Activated T-helper 1 cell treated with anti-CD3 and anti-CD28 coated beads, Interleukin-12 subunit alpha, Interleukin-12 subunit beta, Interleukin-2, Interleukin-4 antibody, amounts not matched to agents 30 ng/mL and 10 ng/mL and 1 ng/mL, durations not matched to agents 14 hours and 24 hours and 36 hours (primary cell): Measurements from ENCODE around the gene RFXANK. TPM values are rescaled to one million over a fixed set of nuclear protein-coding genes. Genes with fewer than 3 reads are reported as not detected.
A peak's percentile ranks its signal among the peaks of the same experiment; 100 is the strongest.
"Not testable (repeated sequence)": the region's sequence is repeated elsewhere in the genome, so short reads cannot be mapped to it uniquely, and the experiment has no call there.

Experiments
- DNase-seq: peaks from one replicate; pipeline ENCODE4 v3.0.0; 2021; ENCODE audit warnings: low spot score
- H3K27ac Mint-ChIP-seq: one replicate; pipeline ENCODE4 v1.8.0; 2021; ENCODE audit warnings: mild to moderate bottlenecking, mixed read lengths
- H3K27me3 Mint-ChIP-seq: one replicate; pipeline ENCODE4 v1.8.0; 2022; ENCODE audit warnings: mild to moderate bottlenecking, moderate library complexity, mixed read lengths; ENCODE audit not compliant: insufficient read depth
- H3K36me3 Mint-ChIP-seq: one replicate; pipeline ENCODE4 v1.8.0; 2021; ENCODE audit warnings: low read depth, mixed read lengths
- H3K4me1 Mint-ChIP-seq: one replicate; pipeline ENCODE4 v1.8.0; 2021; ENCODE audit warnings: low read depth, mixed read lengths
- H3K4me3 Mint-ChIP-seq: one replicate; pipeline ENCODE4 v1.8.0; 2021; ENCODE audit warnings: mild to moderate bottlenecking, moderate library complexity, mixed read lengths
- H3K9me3 Mint-ChIP-seq: one replicate; pipeline ENCODE4 v1.8.0; 2021; ENCODE audit warnings: mixed read lengths
- intact Hi-C: fragments of 100-400 bp; cut with micrococcal nuclease; formaldehyde crosslinking; loops from one replicate; pipeline ENCODE4 v1.15.1; 2024
- total RNA-seq: library from RNA; stranded (reverse); gene quantifications from 2 replicates; pipeline ENCODE4 v1.2.3, GENCODE V29; 2022

The RFXANK gene, protein sequence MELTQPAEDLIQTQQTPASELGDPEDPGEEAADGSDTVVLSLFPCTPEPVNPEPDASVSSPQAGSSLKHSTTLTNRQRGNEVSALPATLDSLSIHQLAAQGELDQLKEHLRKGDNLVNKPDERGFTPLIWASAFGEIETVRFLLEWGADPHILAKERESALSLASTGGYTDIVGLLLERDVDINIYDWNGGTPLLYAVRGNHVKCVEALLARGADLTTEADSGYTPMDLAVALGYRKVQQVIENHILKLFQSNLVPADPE
- 101 and 103 TPM in 2 replicates for total RNA-seq

DNA sequence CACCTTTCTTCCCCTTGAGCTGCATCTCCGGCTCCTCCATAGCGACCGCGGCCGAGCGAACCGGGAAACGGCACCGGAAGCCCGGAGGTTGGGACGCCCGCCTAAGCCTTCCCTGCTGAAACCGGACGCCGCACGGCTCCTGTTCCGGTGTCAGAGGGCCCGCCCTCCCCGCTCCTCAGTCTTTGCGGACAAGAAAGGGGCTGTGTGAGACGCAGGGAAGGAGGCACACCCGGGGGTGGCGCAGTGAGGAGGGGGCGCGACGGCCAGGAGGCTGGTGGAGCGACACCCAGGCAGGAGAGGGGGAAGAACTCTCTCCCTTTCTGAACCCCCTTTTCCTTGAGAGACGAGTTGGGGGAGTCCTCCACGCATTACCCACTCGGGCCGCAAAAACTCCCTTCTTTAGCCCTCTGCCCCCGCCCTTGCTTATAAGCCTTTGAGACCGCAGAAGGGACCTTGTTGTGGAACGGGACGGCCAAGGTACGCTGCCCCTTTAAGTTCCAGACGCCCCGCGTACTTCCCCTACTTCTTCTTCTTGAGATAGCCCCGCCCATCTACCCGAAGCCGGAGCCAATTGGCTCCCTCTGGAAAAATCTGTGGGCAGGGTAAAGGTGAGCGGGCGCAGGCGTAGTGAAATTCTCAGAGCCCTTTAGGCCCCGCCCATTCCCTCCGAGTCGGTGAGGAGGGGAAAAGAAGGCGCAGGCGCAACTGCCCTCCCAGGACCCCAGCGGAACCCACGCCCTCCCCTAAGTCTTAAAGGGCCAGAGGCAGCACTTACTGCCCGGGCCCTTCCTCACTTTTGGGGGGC lies at the start of gene RFXANK, which contains the start of gene BORCS8:
TSS of gene RFXANK (plus strand) at position 181 of the 805 bp plus-strand sequence. CDS start 1,689 bp downstream, outside the sequence.
TSS of gene BORCS8 (minus strand) at position 75 of the 805 bp plus-strand sequence. CDS start at position 40, 35 bp downstream.
- Mint-ChIP-seq H3K27me3 (no peaks in the 10 kb centered on the region), H3K9me3 (no peaks in the 10 kb centered on the region), H3K4me1 (peaks cover 20% of the 10 kb centered on the region), H3K27ac (peak within 1 kb of the TSS; percentile 99), H3K4me3 (peak within 1 kb of the TSS; percentile 96), H3K36me3 (peaks cover 7% of the 10 kb centered on the region)
- intact Hi-C loops = loop anchor here (1.0 to 5.0 kb wide), 14 partner anchors 11 to 670 kb away; partner anchors contain the start of genes ARMC6, COPE, DDX49 and ELL
- peak; percentile 99 for DNase-seq

DNA sequence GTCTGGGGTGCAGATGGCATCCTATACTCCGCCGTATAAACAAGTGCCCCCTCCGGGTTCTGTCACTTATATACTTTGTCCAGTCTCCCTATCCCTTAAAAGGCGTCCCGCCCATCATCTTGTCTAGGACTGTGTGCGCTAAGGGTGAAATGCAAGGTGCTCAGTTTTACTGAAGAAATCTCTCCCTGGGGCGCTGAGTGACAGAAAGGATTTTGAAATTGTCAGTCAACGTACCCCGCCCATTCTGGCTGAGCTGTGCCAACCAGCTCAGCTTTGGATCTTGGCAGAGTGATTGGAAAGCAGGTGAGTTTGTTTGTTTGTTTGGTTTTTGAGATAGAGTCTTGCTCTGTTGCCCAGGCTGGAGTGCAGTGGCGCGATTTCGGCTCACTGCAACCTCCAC lies 49.7 kb upstream of the RFXANK start:
- Mint-ChIP-seq H3K27ac (no peak overlapping the region), H3K9me3 (no peaks in the 10 kb centered on the region), H3K36me3 (no peaks in the 10 kb centered on the region), H3K4me1 (peaks cover 16% of the 10 kb centered on the region), H3K4me3 (no peak overlapping the region), H3K27me3 (peaks cover 3% of the 10 kb centered on the region)
- DNase-seq = no peak
- intact Hi-C loops = no loop called here

DNA sequence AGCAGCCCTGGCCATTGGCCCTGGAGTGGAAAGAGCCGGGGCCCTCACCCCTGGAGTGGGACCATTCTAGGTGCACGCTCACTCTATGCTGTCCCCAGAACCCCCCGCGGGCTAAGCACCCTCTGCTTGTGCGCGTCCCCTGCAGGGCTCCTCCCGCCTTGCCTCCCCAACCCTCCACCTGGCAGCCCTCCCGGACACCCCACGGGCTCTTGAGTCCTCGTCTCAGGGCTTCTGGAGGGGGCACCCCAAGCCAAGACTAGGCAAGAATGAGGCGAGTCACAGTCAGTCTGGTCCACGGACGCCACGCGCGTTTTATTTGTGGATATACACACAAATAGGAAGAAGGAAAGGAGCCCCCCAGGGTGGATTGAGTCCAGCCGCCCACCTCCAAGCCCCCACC lies 46.8 kb upstream of the RFXANK start:
- DNase-seq = no peak
- H3K9me3 Mint-ChIP-seq = no peaks in the 10 kb centered on the region
- H3K27ac Mint-ChIP-seq = no peak overlapping the region
- no peak overlapping the region for H3K4me3 Mint-ChIP-seq
- no peaks in the 10 kb centered on the region for H3K4me1 Mint-ChIP-seq
- intact Hi-C loops = no loop called here
- H3K27me3 Mint-ChIP-seq = peaks cover 3% of the 10 kb centered on the region
- no peaks in the 10 kb centered on the region for H3K36me3 Mint-ChIP-seq

DNA sequence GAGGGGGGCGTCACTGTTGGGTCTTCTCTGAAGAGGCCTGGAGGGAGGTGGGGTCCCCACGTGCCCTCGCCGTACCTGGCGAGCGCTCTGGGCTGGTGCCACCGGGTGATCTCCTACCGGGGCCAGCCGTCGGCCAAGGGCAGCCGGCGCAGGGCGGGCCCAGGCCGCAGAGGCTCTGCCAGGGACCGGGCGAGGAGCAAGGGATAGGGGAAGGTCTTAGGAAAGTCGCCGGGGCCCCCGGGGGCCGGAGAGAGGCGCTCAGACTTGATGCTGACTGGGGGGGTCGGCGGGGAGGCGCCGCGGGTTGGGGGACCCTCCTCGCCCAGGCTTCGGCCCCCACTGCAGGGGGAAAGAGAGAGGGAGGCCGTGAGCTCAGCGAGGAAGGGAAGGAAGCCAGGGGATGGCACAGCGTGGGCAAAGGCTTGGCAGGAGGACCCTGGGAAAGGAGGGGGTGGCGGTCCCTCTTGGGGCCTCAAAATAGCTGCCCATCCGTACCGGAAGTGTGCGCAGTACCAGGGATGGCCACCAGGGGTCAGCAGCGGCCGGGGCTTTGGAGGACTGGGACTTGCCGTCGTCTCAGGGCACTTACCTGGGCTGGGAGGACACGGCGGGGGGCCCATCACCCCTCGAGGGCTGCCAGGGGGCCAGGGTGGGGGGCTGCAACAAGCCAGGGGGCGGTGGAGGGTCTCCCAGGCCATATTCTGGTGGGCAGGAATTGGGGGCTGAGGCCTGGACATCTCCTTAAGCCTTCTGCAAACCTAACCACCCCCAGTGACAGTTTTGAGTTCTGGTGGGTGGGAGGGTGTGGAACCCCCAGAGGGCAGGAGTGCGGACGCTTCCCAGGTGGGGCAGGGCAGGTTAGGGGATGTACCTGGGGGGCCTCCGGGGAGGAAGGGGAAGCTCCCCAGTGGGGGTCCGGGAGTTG lies 46.1 kb upstream of the RFXANK start:
- DNase-seq = peak; percentile 80
- Mint-ChIP-seq H3K9me3 (no peaks in the 10 kb centered on the region), H3K4me1 (no peaks in the 10 kb centered on the region), H3K27me3 (no peaks in the 10 kb centered on the region), H3K27ac (no peak overlapping the region), H3K36me3 (no peaks in the 10 kb centered on the region), H3K4me3 (no peak overlapping the region)
- intact Hi-C loops = loop anchor here (1.0 kb wide), 4 partner anchors 8 to 344 kb away; partner anchors contain the start of gene TMEM161A

DNA sequence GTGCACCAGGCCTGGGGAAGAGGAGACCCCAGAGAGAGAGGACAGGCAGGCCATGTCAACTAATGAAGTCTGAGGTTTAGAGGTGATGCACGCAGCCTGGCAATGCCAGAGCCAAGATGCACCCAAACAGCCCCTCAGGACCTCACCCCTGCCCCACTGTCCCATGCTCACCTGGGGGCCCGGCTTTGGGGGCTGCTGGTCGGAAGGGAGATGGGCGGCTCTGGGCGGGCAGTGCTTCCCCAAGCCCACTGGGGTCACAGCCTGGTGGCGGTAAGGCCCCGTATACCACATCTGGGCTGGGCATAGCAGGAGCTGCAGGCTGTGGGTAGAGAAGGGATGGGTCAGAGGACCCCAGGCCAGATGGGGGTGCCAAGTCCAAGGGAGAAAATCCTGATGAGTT lies 45.2 kb upstream of the RFXANK start:
- Mint-ChIP-seq H3K9me3 (no peaks in the 10 kb centered on the region), H3K4me3 (no peak overlapping the region), H3K4me1 (no peaks in the 10 kb centered on the region), H3K27me3 (no peaks in the 10 kb centered on the region), H3K27ac (no peak overlapping the region), H3K36me3 (no peaks in the 10 kb centered on the region)
- intact Hi-C loops = loop anchor here (1.0 kb wide), 4 partner anchors 9 to 343 kb away; partner anchors contain the start of gene TMEM161A
- DNase-seq = no peak

DNA sequence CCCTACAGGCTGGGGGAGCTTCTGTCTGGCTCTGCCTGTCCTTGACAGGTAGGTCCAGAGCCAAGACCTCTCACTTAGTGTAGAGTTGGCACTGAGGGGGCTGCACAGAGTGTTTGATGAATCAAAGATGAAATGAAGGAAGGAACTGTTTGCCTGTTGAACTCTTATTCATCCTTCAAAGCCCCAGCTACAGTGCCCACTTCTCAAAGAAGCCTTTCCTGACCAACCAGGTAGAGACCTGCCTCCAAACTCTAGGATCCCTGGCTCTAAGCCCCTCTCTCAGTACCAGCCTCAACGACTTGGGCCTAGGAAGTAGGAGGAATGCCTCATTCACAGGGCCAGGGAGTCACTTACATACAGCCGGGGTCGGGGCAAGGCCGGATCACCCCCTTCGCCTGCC lies 44.7 kb upstream of the RFXANK start:
- no peaks in the 10 kb centered on the region for H3K4me1 Mint-ChIP-seq
- DNase-seq = no peak
- H3K9me3 Mint-ChIP-seq = no peaks in the 10 kb centered on the region
- H3K27ac Mint-ChIP-seq = no peak overlapping the region
- intact Hi-C loops = no loop called here
- no peaks in the 10 kb centered on the region for H3K27me3 Mint-ChIP-seq
- no peaks in the 10 kb centered on the region for H3K36me3 Mint-ChIP-seq
- no peak overlapping the region for H3K4me3 Mint-ChIP-seq

DNA sequence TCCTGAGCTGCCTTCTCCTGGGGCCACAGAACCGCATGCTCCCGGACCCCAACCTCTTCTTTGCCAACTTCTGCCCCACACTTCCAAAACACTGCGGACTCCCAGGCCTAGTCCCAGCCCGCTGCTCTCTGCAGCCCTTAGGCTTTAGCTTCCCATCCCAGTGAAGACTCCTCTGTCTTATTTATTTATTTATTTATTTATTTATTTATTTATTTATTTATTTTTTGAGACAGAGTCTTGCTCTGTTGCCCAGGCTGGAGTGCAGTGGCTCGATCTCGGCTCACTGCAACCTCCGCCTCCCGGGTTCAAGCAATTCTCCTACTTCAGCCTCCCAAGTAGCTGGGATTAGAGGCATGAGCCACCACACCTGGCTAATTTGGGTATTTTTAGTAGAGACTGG lies 43.6 kb upstream of the RFXANK start:
- H3K4me1 Mint-ChIP-seq, H3K9me3 Mint-ChIP-seq, H3K4me3 Mint-ChIP-seq, DNase-seq, intact Hi-C loops, H3K27ac Mint-ChIP-seq, H3K36me3 Mint-ChIP-seq, H3K27me3 Mint-ChIP-seq: not testable (repeated sequence)

DNA sequence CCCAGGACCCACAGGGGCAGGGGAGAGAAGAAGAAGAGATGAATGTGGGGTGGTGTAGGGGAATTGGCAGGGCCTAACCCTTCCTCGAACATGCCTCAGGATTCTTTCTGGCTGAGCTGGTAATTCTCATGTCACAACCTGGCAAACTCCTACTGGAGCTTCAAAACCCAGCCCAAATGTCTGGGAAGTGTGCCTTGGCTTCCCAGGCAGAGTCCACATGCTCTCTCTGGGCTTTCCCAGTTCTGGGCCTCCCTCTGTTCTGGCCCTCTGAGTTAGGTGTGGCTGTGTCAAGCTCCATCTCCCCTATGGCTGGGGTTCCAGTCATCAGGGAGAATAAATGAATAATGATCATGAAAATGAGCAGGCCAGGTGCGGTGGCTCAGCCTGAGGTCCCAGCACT lies 42.6 kb upstream of the RFXANK start:
- no peaks in the 10 kb centered on the region for H3K27me3 Mint-ChIP-seq
- H3K36me3 Mint-ChIP-seq = no peaks in the 10 kb centered on the region
- no peaks in the 10 kb centered on the region for H3K4me1 Mint-ChIP-seq
- no peak for DNase-seq
- no peaks in the 10 kb centered on the region for H3K9me3 Mint-ChIP-seq
- no peak overlapping the region for H3K27ac Mint-ChIP-seq
- H3K4me3 Mint-ChIP-seq = no peak overlapping the region
- intact Hi-C loops = no loop called here

DNA sequence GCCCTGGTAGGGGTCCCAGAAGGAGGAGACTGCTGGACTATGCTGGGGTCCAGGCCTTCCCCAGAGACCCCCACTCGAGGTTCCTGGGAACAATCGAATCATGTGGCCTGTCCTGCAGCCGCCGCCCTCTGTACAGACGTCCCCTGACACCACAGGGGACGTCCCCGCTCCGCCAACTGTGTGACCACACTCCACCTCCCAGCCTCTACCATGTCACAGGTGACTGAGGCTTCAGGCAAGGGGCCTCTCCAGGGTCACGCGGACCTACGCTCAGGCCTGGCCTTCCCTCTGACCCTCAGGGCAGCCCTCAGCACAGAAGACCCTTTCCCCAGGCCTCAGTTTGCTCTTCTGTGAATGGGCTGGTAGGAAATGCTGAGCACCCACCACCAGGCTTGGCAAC lies 40.6 kb upstream of the RFXANK start:
- Mint-ChIP-seq H3K4me1 (no peaks in the 10 kb centered on the region), H3K9me3 (no peaks in the 10 kb centered on the region), H3K4me3 (no peak overlapping the region), H3K27me3 (no peaks in the 10 kb centered on the region), H3K27ac (no peak overlapping the region), H3K36me3 (peaks cover 4% of the 10 kb centered on the region)
- DNase-seq = no peak
- intact Hi-C loops = no loop called here

DNA sequence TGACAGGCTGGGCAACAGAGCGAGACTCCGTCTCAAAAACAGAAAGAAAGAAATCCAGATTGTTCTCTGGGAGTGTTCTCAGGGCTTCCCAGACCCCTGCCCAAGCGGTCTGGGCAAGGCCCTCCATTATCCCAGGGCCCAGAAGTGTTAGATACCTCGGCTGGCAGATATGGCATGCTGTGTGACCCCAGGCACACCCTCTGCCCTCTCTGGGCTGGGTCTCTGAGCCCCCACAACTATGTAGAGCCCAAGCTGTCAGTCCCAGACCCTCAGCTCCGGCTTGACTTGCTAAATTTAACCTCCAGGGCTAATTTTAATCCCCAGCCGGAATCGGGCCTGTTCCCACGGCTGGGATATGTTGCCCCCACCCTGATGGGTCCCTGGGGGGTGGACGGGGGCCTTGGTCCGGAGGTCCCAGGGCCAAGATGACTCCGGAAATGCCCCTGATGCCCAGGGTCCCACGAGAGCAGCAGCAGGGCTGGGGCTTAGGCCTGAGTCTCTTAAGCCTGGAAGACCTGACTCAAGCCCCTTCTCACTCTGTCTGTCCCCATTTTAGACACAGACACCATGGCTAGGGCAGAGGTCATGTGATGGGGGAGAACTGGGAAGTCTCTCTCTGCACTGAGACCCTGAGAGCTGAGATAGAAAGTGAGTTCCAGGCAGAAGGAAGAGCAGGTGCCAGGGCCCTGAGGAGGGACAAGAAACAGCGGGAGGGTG lies 39.2 kb upstream of the RFXANK start:
- Mint-ChIP-seq H3K4me3 (no peak overlapping the region), H3K27ac (no peak overlapping the region), H3K36me3 (peaks cover 4% of the 10 kb centered on the region), H3K27me3 (no peaks in the 10 kb centered on the region), H3K9me3 (no peaks in the 10 kb centered on the region), H3K4me1 (no peaks in the 10 kb centered on the region)
- intact Hi-C loops = no loop called here
- DNase-seq = no peak

DNA sequence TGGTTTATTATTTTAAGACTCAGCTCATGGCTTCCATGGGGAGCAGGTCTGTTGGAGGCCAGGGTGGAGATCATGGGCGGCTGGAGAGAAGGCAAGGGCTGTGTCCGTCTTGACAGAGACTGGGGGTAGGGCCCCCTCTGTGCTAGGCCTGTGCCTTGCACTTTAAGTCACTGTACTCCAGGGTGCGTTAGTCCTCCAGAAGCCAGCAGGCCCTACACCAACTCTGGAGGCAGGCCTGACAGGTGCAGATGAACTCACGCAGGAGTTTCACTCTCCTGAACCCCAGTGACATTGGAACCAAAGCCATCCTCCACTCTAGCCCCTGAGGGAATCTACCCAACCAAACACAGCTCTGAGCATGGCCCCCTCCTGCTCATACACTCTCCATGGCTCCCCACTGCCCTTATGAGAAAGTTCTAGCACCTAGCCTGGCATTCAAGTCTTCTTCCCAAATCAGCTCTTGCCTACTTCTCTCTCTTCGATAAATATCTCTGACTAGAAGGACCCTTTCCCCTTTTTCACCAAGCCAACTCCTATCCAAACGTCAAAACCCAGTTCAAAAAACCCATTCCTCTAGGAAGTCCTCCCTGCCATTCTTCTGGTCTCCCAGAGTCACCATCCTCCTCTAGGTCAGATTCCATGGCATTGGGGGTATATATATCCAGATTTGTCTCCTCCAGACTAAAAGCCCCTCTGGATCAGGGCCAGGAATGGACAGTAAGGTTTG lies 37.1 kb upstream of the RFXANK start:
- intact Hi-C loops = no loop called here
- Mint-ChIP-seq H3K9me3 (no peaks in the 10 kb centered on the region), H3K27ac (no peak overlapping the region), H3K27me3 (no peaks in the 10 kb centered on the region), H3K4me3 (no peak overlapping the region), H3K4me1 (no peaks in the 10 kb centered on the region), H3K36me3 (peaks cover 4% of the 10 kb centered on the region)
- no peak for DNase-seq
